ENCODE data around the gene SGIP1. TPM values are rescaled to one million over a fixed set of nuclear protein-coding genes. Genes with fewer than 3 reads are reported as not detected.

The SGIP1 gene
- total RNA-seq, 1 experiment from 2014 or later, result not detected

DNA sequence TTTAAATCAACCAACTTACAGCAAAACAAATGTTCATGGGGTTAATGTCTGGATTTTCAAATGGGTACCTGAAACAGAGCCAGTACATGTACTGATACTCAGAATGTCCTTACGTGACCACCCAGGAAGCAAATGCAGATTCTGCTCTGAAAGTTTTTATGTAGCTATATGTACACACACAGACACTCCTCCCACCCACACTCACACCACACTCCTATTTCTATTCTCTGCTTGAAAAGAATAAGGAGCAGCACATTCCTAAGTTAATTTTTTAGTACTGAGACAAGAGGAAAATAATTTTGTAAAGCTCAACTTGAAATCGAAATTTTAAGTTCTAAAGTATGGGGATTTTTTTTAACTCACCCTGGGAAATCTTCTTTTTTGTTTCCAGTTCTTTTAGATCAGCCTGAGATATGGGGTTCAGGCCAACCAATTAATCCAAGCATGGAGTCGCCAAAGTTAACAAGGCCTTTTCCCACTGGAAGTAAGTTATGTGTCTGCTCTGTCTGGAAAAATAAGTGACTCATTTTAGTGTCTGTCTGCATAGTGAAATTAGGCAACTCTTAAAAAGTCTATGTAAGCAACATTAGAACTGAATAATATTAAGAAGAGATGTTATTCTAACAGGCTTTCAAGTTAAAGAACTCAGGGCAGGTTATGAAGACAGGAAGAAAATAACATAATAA, 142.8 kb downstream of the SGIP1 start:
- no peak overlapping the region for H3K4me2 ChIP-seq (ENCODE audit: low read length)
- no peaks in the 10 kb centered on the region for H4K20me1 ChIP-seq (ENCODE audit: low read length)
- H3K27ac ChIP-seq (ENCODE audit: low read length), result no peak overlapping the region
- no peaks in the 10 kb centered on the region for H3K36me3 ChIP-seq (ENCODE audit: low read depth, low read length)
- no peak overlapping the region for H3K4me3 ChIP-seq (ENCODE audit: low read length)
- no peak overlapping the region for H2AFZ ChIP-seq (ENCODE audit: low read length)
- no peak overlapping the region for H3K9ac ChIP-seq (ENCODE audit: low read length)
- no peaks in the 10 kb centered on the region for H3K4me1 ChIP-seq (ENCODE audit: insufficient read depth, low read length)
- H3F3A ChIP-seq (ENCODE audit: low read length, unreplicated experiment), result no peaks in the 10 kb centered on the region
- intact Hi-C loops (cut with micrococcal nuclease), result no loop called here
- POLR2A ChIA-PET (ENCODE audit: unreplicated experiment), result no interaction called here
- no peak for ATAC-seq
- H3K9me2 ChIP-seq (replicated peaks; ENCODE audit: low read length), result no peaks in the 10 kb centered on the region
- CTCF ChIA-PET, result no interaction called here
- no TSS peak for BruUV-seq (replicated peaks)
- no peaks in the 10 kb centered on the region for H3K79me2 ChIP-seq (ENCODE audit: low read length)
- H3K27me3 ChIP-seq (ENCODE audit: low read length), result peaks cover 83% of the 10 kb centered on the region
- H3K9me3 ChIP-seq (ENCODE audit: low read length), result no peaks in the 10 kb centered on the region
- no peak for TF ChIP-seq EZH2 (IDR thresholded peaks at IDR 0.05; ENCODE audit: low read length, unreplicated experiment)
- no peak for TF ChIP-seq EZH2phosphoT487 (IDR thresholded peaks at IDR 0.05; ENCODE audit: borderline replicate concordance, low read length)
- no peak for DNase-seq

DNA sequence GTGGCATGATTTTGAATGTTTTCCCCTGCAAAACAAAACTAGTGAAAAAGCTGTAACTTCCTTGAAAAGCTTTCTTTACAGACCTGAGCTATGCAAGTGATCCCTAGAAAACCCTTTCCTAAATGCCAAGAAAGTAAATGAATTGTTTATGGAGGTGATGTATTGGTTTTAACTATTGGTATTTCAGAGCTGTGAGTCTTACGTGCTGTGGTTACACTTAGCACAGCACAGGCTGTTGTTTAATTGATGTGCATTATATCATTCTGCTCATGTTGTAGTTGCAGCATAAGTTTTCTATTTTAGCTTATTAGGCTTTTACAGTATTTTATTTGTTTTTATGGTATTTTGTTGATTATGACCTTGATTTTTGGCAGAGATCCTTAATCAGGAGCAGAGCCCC, 144.2 kb downstream of the SGIP1 start:
- H2AFZ ChIP-seq (ENCODE audit: low read length), result no peak overlapping the region
- ATAC-seq, result no peak
- H3K4me1 ChIP-seq (ENCODE audit: insufficient read depth, low read length), result no peaks in the 10 kb centered on the region
- no peak for DNase-seq
- TF ChIP-seq EZH2phosphoT487 (IDR thresholded peaks at IDR 0.05; ENCODE audit: borderline replicate concordance, low read length), result no peak
- no peak for TF ChIP-seq CTCF (conservative IDR thresholded peaks at IDR 0.05; ENCODE audit: low read depth, low read length)
- no peak for TF ChIP-seq EZH2 (IDR thresholded peaks at IDR 0.05; ENCODE audit: low read length, unreplicated experiment)
- ChIA-PET POLR2A (ENCODE audit: unreplicated experiment) (no interaction called here), CTCF (no interaction called here)
- no peaks in the 10 kb centered on the region for H3K9me3 ChIP-seq (ENCODE audit: low read length)
- intact Hi-C loops (cut with micrococcal nuclease), result no loop called here
- H3K79me2 ChIP-seq (ENCODE audit: low read length), result no peaks in the 10 kb centered on the region
- H3K36me3 ChIP-seq (ENCODE audit: low read depth, low read length), result no peaks in the 10 kb centered on the region
- no peak overlapping the region for H3K9ac ChIP-seq (ENCODE audit: low read length)
- no peak overlapping the region for H3K4me2 ChIP-seq (ENCODE audit: low read length)
- BruUV-seq (replicated peaks), result no TSS peak
- H3K27ac ChIP-seq (ENCODE audit: low read length), result no peak overlapping the region
- no peak overlapping the region for H3K4me3 ChIP-seq (ENCODE audit: low read length)
- peaks cover 78% of the 10 kb centered on the region for H3K27me3 ChIP-seq (ENCODE audit: low read length)
- H3K9me2 ChIP-seq (replicated peaks; ENCODE audit: low read length), result no peaks in the 10 kb centered on the region
- no peaks in the 10 kb centered on the region for H3F3A ChIP-seq (ENCODE audit: low read length, unreplicated experiment)
- H4K20me1 ChIP-seq (ENCODE audit: low read length), result no peaks in the 10 kb centered on the region

GRCh38 chr1:66679140-66679539, 145.2 kb downstream of the SGIP1 start:
- CTCF ChIA-PET, result no interaction called here
- H4K20me1 ChIP-seq (ENCODE audit: low read length), result no peaks in the 10 kb centered on the region

More at GRCh38 chr1:66679140-66679539, 145.2 kb downstream of the SGIP1 start:
- no peaks in the 10 kb centered on the region for H3K79me2 ChIP-seq (ENCODE audit: low read length)
- DNase-seq, result no peak
- no peaks in the 10 kb centered on the region for H3K9me2 ChIP-seq (replicated peaks; ENCODE audit: low read length)
- H3K27me3 ChIP-seq (ENCODE audit: low read length), result peaks cover 76% of the 10 kb centered on the region
- H3K27ac ChIP-seq (ENCODE audit: low read length), result no peak overlapping the region
- H3K4me3 ChIP-seq (ENCODE audit: low read length), result no peak overlapping the region
- BruUV-seq (replicated peaks), result no TSS peak
- no peak for ATAC-seq
- no peak overlapping the region for H3K9ac ChIP-seq (ENCODE audit: low read length)
- TF ChIP-seq EZH2phosphoT487 (IDR thresholded peaks at IDR 0.05; ENCODE audit: borderline replicate concordance, low read length) (no peak), EZH2 (IDR thresholded peaks at IDR 0.05; ENCODE audit: low read length, unreplicated experiment) (no peak), CTCF (conservative IDR thresholded peaks at IDR 0.05; ENCODE audit: low read depth, low read length) (no peak)
- no peaks in the 10 kb centered on the region for H3K4me1 ChIP-seq (ENCODE audit: insufficient read depth, low read length)
- intact Hi-C loops (cut with micrococcal nuclease), result no loop called here
- H3K36me3 ChIP-seq (ENCODE audit: low read depth, low read length), result no peaks in the 10 kb centered on the region
- H3K9me3 ChIP-seq (ENCODE audit: low read length), result no peaks in the 10 kb centered on the region
- H2AFZ ChIP-seq (ENCODE audit: low read length), result no peak overlapping the region
- H3F3A ChIP-seq (ENCODE audit: low read length, unreplicated experiment), result no peaks in the 10 kb centered on the region
- POLR2A ChIA-PET (ENCODE audit: unreplicated experiment), result no interaction called here
- H3K4me2 ChIP-seq (ENCODE audit: low read length), result no peak overlapping the region

Measured in PC-3 (cell line).